Muscle layer of duodenum (tissue), 2 donors: ENCODE measurements around the gene GLDC.
"Not testable (repeated sequence)": the region's sequence is repeated elsewhere in the genome, so short reads cannot be mapped to it uniquely, and the experiment has no call there.

ENCODE experiments used
- H3K27ac ChIP-seq: one replicate; pipeline ENCODE4 v1.7.0; 2013; ENCODE audit warnings: mild to moderate bottlenecking, low read length
- H3K27me3 ChIP-seq: one replicate; pipeline ENCODE4 v1.7.0; 2013; ENCODE audit warnings: low read depth, mild to moderate bottlenecking, control low read depth, low read length
- H3K36me3 ChIP-seq, 2 donors: one replicate each; pipeline ENCODE4 v1.7.0; 2013; ENCODE audit warnings: low read length in 2 of 2, control low read depth in 1 of 2, mild to moderate bottlenecking in 1 of 2; ENCODE audit not compliant: insufficient read depth in 2 of 2, control insufficient read depth in 1 of 2
- H3K4me1 ChIP-seq, 2 donors: one replicate each; pipeline ENCODE4 v1.7.0; 2013; ENCODE audit warnings: low read length in 2 of 2, mild to moderate bottlenecking in 2 of 2, control low read depth in 1 of 2, moderate library complexity in 1 of 2; ENCODE audit not compliant: insufficient read depth in 2 of 2, control insufficient read depth in 1 of 2
- H3K4me3 ChIP-seq, 2 donors: one replicate each; pipeline ENCODE4 v1.7.0; 2013; ENCODE audit warnings: low read length in 2 of 2, low read depth in 1 of 2, mild to moderate bottlenecking in 1 of 2
- H3K9me3 ChIP-seq, 2 donors: one replicate each; pipeline ENCODE4 v1.7.0; 2013; ENCODE audit warnings: low read length in 2 of 2, control low read depth in 1 of 2, mild to moderate bottlenecking in 1 of 2; ENCODE audit not compliant: control insufficient read depth in 1 of 2
- donor health status: healthy.

Gene GLDC

DNA sequence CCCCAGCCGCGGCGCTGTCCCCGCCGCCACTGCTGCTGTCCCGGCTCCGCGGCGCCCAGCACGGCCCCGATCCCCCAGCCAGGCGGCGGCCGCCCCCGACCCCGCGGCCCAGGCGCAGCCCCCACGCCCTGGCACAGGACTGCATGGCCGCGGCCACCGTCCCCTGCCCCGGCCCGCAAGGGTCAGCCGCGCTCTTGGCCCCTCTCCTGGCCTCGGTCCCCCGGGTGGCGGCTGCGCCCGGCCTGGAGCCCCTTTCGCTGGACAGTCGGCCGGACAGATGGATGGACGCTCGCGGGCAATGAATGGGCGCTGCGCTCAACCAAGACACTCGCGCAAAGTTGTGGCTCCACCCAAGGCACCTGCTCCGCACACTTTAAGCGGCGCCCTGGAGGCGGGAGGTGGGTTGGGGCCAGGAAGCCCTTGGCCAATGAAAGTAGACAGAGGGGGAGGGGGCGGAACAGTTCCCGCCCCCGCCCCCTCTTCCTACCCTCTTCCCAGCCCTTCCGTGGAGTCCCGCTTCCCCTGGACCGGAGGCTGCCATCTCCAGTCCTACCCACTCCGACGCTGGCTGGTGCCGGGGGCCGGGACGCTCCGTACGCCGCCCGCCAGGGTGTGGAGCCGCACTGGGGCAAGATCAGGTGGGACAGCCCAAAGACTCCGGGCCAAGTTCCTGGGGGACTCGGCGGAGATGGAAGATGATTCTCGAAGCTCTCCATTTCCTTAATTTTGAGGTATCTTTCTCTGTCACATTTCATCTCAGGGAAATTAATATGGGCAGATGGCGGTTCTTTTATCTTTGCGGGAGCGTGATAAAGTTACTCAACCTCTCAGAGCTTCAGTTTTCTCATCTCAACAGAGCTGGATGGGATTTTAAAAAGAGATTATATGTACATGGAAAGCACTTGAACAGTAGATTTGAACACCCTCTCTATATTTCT, at the start of gene GLDC:
Gene GLDC, minus strand, starts transcription at position 375 of the 938 bp plus-strand sequence. Its CDS starts 230 bp downstream, at position 145.
- no peaks in the 10 kb centered on the region for H3K9me3 ChIP-seq
- no peaks in the 10 kb centered on the region for H3K36me3 ChIP-seq
- peak within 1 kb of the TSS; percentile 66 to 70 for H3K4me3 ChIP-seq
- peaks cover 4 to 13% of the 10 kb centered on the region in 2 donors for H3K4me1 ChIP-seq
- H3K27ac ChIP-seq = no peak within 1 kb of the TSS
- peaks cover 13% of the 10 kb centered on the region for H3K27me3 ChIP-seq

DNA sequence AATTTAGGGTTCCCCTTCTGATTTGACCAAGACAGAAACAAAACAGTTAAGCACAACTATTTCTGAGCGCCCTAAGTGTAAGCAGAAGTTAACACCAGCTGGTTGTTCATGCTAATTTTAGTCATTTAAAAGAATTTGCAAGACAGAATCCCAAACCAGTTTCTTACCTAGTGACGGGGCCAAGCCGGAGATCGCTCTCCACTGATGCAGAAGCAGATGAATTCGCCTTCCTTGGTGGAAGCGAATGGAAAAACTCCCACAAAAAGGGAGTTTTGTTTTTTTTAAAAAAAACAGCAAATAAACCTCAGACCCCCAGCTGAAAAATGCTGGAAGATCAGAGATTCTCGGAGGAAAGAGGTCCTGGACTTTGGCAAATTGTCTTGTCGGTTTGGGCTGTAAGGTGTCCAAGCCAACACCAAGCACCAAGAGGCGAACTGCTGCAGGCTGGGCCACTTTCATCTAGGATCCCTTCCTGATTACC, 47.4 kb upstream of the GLDC start:
- no peaks in the 10 kb centered on the region for H3K36me3 ChIP-seq
- H3K4me3 ChIP-seq = no peak overlapping the region
- no peaks in the 10 kb centered on the region for H3K4me1 ChIP-seq
- H3K9me3 ChIP-seq = no peaks in the 10 kb centered on the region
- no peak overlapping the region for H3K27ac ChIP-seq
- H3K27me3 ChIP-seq = no peaks in the 10 kb centered on the region

DNA sequence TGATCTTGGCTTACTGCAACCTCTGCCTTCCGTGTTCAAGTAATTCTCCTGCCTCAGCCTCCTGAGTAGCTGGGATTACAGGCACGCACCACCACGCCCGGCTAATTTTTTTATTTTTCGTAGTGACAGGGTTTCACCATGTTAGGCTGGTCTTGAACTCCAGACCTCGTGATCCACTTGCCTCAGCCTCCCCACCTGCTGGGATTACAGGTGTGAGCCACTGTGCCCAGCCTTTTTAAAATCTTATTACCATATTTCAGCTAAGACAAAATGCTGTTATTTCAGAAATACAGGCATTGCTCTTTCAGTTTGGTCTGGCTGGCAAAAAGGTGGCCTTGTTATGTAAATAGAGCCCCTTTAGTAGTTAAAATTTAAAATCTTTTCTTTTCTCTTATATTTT, 46.9 kb upstream of the GLDC start:
- Histone ChIP-seq H3K27ac (no peak overlapping the region), H3K4me1 (no peaks in the 10 kb centered on the region), H3K9me3 (no peaks in the 10 kb centered on the region), H3K27me3 (no peaks in the 10 kb centered on the region), H3K4me3 (no peak overlapping the region), H3K36me3 (no peaks in the 10 kb centered on the region)

DNA sequence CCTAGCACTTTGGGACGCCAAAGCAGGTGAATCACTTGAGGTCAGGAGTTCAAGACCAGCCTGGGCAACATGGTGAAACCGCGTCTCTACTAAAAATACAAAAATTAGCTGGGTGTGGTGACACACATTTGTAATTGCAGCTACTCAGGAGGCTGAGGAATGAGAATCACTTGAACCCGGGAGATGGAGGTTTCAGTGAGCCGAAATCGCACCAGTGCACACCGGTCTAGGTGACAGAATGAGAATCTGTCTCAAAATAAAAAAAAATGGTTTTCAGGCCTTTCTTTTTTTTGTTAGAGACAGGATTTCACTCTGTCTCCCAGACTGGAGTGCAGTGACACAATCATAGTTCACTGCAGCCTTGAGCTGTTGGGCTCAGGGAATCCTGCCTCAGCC, 45.1 kb upstream of the GLDC start:
- H3K4me3 ChIP-seq, H3K36me3 ChIP-seq, H3K27ac ChIP-seq, H3K9me3 ChIP-seq, H3K4me1 ChIP-seq, H3K27me3 ChIP-seq: not testable (repeated sequence)

DNA sequence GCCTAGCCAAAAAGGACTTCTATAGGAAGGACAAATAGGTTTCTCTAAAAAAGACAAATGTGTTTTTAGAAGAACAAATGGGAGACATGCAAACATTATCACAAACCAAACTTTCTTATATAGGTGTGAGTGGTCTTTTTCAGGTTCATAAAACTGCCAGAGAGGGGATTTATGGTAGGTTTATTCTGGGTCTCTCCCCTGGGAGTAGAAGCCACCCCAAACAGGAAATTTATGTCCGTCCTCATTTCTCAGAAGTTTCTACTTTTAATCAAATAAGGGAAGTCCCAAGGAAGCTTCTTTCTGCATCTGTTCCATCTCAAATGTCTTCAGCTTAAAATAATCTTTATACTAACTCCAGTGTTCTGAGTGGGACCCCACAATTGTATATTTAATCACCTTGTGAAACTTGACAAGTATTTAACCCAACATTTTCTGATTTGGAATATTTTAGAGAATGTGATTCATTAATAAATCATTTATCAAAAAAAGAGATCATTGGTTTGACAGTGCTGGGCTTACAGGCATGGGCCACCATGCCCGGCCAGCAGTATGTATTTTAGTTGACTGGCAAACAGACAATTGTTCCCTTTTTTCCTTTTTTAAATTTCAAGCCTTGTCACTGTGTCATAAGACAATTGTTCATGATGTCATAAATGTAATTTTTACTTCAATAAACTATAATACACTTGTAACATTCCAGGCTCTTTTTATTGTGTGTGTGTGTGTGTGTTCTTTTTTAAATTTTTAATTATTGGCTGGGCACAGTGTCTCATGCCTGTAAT, 44.6 kb upstream of the GLDC start:
- no peaks in the 10 kb centered on the region for H3K9me3 ChIP-seq
- no peak overlapping the region for H3K4me3 ChIP-seq
- H3K4me1 ChIP-seq = no peaks in the 10 kb centered on the region
- H3K27me3 ChIP-seq = no peaks in the 10 kb centered on the region
- H3K27ac ChIP-seq = no peak overlapping the region
- H3K36me3 ChIP-seq = no peaks in the 10 kb centered on the region

DNA sequence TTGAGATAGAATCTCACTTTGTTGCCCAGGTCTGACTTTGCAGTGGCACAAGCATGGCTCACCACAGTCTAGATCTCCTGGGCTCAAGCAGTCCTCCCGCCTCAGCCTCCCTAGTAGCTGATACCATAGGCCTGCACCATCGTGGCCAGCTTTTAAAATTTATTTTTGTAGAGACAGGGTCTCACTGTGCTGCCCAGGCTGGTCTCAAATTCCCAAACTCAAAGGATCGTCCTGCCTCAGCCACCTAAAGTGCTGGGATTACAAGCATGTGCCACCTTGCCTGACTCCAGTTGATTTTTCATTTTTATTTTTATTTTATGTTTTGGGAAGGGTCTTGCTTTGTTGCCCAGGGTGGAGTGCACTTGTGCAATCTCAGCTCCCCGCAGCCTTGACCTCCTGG, 41.7 kb upstream of the GLDC start:
- H3K27me3 ChIP-seq = no peaks in the 10 kb centered on the region

DNA sequence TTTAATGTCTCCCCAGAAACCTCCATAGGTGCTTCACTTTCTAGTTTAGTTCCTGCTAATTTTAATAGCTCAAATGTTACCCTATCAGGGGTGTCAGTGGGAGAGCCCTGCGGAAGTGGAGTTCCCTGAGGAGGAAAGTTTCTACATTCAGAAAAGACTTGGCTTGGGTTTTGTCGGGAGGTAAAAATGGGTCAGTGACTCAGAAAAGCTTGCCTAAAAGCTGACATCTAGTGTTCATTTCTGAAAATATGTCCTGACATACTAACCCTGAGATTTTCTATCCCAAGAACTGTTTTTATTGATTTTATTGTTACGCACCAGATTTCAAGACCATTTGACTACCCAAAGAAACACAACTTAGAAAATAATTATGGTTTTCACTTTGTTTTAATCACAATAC, 40.9 kb upstream of the GLDC start:
- no peaks in the 10 kb centered on the region for H3K36me3 ChIP-seq
- no peak overlapping the region for H3K27ac ChIP-seq
- H3K4me3 ChIP-seq = no peak overlapping the region
- no peaks in the 10 kb centered on the region for H3K9me3 ChIP-seq
- H3K4me1 ChIP-seq = no peaks in the 10 kb centered on the region
- no peaks in the 10 kb centered on the region for H3K27me3 ChIP-seq

More for the DNA sequence above, 41.7 kb upstream of the GLDC start:
- Histone ChIP-seq H3K27ac (no peak overlapping the region), H3K4me3 (no peak overlapping the region), H3K9me3 (no peaks in the 10 kb centered on the region), H3K36me3 (no peaks in the 10 kb centered on the region), H3K4me1 (no peaks in the 10 kb centered on the region)

DNA sequence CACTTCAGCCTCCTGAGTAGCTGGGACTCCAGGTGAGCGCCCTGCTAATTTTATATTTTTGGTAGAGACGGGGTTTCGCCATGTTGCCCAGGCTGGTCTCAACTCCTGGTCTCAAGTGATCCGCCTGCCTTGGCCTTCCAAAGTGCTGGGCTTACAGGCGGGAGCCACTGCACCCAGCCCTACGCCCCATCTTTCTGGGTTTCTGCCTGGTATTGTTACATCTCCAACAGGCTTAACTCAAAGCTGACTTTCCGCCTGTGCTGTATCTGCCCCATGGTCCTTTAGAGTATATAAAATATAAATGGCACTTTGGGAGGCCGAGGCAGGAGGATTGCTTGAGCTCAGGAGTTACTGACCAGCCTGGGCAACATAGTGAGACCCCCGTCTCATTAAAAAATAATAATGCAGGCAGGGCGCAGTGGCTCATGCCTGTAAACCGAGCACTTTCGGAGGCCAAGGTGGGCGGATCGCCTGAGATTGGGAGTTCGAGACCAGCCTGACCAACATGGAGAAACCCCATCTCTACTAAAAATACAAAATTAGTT, 36.5 kb upstream of the GLDC start:
- no peaks in the 10 kb centered on the region for H3K27me3 ChIP-seq
- H3K4me1 ChIP-seq = peaks cover 0 to 6% of the 10 kb centered on the region in 2 donors
- H3K9me3 ChIP-seq = no peaks in the 10 kb centered on the region
- peak overlapping the region; percentile 72 to 89 for H3K4me3 ChIP-seq
- H3K27ac ChIP-seq = peak overlapping the region; percentile 96
- H3K36me3 ChIP-seq = no peaks in the 10 kb centered on the region

DNA sequence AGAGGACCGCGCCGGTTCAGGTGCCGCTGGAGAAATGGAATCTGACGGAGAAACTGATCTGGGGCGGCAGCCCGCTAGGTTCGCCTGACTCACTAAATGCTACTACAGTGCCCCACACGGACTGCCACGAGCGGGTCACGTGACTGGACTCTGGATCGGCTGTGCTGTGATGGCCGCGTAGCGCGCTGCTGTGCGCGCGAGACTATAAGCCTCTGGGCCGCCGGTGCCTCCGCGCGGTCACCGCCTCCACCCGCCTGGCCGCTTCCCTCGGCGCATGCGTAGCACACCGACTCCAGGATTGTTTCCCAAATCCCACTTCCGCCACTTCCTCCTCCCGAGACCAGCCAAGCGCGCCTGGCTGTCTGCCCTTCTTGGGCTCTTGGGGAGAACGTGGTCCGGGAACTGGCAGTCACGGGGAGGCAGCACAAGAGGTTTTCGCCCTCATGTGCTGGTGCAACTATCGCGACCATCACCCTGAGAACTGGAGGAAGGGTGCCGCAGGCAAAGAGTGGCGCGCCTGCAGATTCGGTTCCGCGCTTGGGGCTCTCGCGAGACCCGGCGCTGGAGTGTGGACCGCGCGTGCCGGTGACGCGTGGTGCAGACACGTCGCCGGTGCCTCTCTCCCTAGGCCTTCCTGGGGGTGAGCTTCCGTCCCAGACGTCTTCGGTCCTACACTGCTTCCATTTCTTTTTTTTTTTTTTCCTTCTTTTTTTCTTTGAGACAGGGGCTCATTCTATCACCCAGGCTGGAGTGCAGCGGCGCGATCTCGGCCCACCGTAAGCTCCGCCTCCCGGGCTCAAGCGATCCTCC, 35.8 kb upstream of the GLDC start:
- Histone ChIP-seq H3K36me3 (no peaks in the 10 kb centered on the region), H3K27ac (peak overlapping the region; percentile 96), H3K4me1 (peaks cover 0 to 6% of the 10 kb centered on the region in 2 donors), H3K27me3 (no peaks in the 10 kb centered on the region), H3K9me3 (no peaks in the 10 kb centered on the region), H3K4me3 (peak overlapping the region; percentile 72 to 89)

DNA sequence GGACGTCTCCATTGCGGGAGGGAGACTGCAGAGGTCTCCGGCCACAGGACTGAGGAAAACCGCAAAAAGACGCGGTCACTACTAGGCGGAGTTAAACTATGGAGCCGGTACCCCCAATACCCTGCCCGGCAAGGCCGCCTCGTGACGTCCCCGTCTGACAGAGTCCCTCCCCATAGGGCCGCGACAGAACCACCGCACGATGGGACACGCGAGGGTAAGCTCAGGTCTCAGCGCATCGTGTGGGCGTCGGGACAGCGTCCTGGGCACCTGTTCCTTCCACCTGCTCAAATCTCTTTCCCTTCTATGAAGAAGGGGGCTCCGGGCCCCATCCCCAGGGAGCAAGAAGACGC, 35.2 kb upstream of the GLDC start:
- Histone ChIP-seq H3K27me3 (no peaks in the 10 kb centered on the region), H3K4me3 (peak overlapping the region; percentile 72 to 89), H3K36me3 (no peaks in the 10 kb centered on the region), H3K27ac (peak overlapping the region; percentile 96), H3K9me3 (no peaks in the 10 kb centered on the region), H3K4me1 (peaks cover 0 to 6% of the 10 kb centered on the region in 2 donors)
